Testis (tissue), 3 donors: ENCODE results near the gene TLE6. TPM values are rescaled to one million over a fixed set of nuclear protein-coding genes. Genes with fewer than 3 reads are reported as not detected.
"Not testable (repeated sequence)": the region's sequence is repeated elsewhere in the genome, so short reads cannot be mapped to it uniquely, and the experiment has no call there.

Experiments
- DNase-seq: peaks from one replicate; pipeline ENCODE4 v3.0.0-alpha.2; 2019
- H3K27ac ChIP-seq, 2 donors: fragments of 200-600 bp; sonication (generic); one replicate each; pipeline ENCODE4 v1.5.1; 2019
- H3K27me3 ChIP-seq: fragments of 200-600 bp; sonication (generic); one replicate; pipeline ENCODE4 v1.5.1; 2019
- H3K36me3 ChIP-seq: fragments of 200-600 bp; sonication (generic); one replicate; pipeline ENCODE4 v1.5.1; 2017; ENCODE audit warnings: low read depth; ENCODE audit errors: missing control alignments
- H3K4me1 ChIP-seq: fragments of 200-600 bp; sonication (generic); one replicate; pipeline ENCODE4 v1.5.1; 2019
- H3K4me3 ChIP-seq, 2 donors: fragments of 200-600 bp; sonication (generic); one replicate each; pipeline ENCODE4 v1.5.1; 2017 to 2019
- H3K9me3 ChIP-seq: fragments of 200-600 bp; sonication (generic); one replicate; pipeline ENCODE4 v1.5.1; 2017
- POLR2A ChIP-seq: fragments of 450-650 bp; IDR thresholded peaks from one replicate; pipeline ENCODE4 v1.6.1; 2017; ENCODE audit warnings: antibody characterized with exemption, mild to moderate bottlenecking, moderate library complexity
- WGBS, 2 donors: methylation state at CpG; one replicate each; pipeline ENCODE4 v1.1.5; 2018; 5-methylcytosine and 5-hydroxymethylcytosine counted together
- intact Hi-C: fragments of 100-400 bp; cut with DNase I; formaldehyde crosslinking; loops from one replicate; pipeline ENCODE4 v1.15.1; 2023; ENCODE audit warnings: low total_unique reads
- polyA plus RNA-seq: library from polyadenylated mRNA; stranded (reverse); fragments of 350-450 nt; fragmentation: Illumina TruSeq; extraction: RNeasy Lipid Tissue Mini Kit (QIAGEN cat#74804); gene quantifications from one replicate; pipeline ENCODE4 v1.2.3, GENCODE V29; 2014; ENCODE audit warnings: low read depth, low replicate concordance; ENCODE audit not compliant: insufficient read depth
- total RNA-seq, 2 donors: library from RNA; depleted of rRNA; stranded (reverse); fragments of >200 nt; gene quantifications; one replicate each; pipeline ENCODE4 v1.2.3, GENCODE V29; 2016
- TF ChIP-seq, protein P1 (sequence below), 3 experiments: fragments of 450-650 bp in 2 of 3; fragments of 200-600 bp in 1 of 3; sonication (generic) in 1 of 3; IDR thresholded peaks; one replicate each; pipeline ENCODE4 v1.5.1; 2016 to 2019; ENCODE audit warnings: antibody characterized with exemption in 3 of 3, mild to moderate bottlenecking in 2 of 3, moderate library complexity in 1 of 3

TLE6 gene
- total and polyA plus RNA-seq, 3 donors from 2014 or later = 8.1 to 12.5 (median 9.1) TPM

DNA sequence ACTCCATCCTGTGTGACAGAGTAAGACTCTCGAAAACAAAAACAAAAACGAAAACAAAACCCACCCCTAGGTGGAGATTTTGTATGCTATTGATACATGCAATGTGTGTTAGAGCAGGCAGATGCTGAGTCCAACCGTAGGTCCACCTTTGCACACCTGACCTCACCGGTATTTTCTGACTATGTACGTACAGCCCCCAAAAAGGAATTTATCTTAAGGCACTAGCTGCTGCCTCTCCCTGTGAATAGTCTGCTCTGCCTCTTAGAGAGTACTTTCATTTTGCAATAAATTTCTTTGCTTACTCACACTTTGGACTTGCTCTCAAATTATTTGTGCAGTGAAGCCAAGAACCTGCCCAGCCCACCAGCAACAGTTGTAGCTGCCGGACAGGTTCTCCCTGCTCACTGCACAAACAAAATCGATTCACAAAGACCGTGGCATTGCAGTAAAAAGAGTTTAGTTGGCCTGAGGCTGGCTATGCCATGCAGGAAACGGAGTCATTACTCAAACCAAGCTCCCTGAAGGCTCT, 24.3 kb upstream of the TLE6 start:
- DNase-seq = no peak
- Histone ChIP-seq H3K4me3 (no peak overlapping the region), H3K27ac (no peak overlapping the region), H3K36me3 (no peaks in the 10 kb centered on the region), H3K9me3 (no peaks in the 10 kb centered on the region), H3K27me3 (no peaks in the 10 kb centered on the region), H3K4me1 (peaks cover 5% of the 10 kb centered on the region)
- intact Hi-C loops = no loop called here
- TF ChIP-seq, protein P1, sequence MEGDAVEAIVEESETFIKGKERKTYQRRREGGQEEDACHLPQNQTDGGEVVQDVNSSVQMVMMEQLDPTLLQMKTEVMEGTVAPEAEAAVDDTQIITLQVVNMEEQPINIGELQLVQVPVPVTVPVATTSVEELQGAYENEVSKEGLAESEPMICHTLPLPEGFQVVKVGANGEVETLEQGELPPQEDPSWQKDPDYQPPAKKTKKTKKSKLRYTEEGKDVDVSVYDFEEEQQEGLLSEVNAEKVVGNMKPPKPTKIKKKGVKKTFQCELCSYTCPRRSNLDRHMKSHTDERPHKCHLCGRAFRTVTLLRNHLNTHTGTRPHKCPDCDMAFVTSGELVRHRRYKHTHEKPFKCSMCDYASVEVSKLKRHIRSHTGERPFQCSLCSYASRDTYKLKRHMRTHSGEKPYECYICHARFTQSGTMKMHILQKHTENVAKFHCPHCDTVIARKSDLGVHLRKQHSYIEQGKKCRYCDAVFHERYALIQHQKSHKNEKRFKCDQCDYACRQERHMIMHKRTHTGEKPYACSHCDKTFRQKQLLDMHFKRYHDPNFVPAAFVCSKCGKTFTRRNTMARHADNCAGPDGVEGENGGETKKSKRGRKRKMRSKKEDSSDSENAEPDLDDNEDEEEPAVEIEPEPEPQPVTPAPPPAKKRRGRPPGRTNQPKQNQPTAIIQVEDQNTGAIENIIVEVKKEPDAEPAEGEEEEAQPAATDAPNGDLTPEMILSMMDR (IDR thresholded peaks at IDR 0.05) = no peak
- 70 to 72% methylated on average over 9 of the region's 9 CpGs for WGBS, 2 donors

DNA sequence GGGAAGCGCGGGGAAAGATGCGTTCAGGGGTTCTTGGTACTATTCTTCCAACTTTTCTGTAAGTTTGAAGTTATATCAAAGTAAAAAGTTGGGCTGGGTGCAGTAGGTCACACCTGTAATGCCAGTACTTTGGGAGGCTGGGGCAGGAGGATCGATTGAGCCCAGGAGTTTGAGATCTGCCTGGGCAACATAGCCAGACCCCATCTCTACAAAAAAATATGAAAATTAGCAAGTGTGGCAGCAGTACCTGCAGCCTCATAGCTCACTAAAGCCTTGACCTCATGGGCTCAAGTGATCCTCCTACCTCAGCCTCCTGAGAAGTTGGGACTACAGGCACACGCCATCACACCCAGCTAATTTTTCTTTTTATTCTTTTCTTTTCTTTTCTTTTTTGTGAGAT, 20.2 kb upstream of the TLE6 start:
- no peaks in the 10 kb centered on the region for H3K36me3 ChIP-seq
- H3K27me3 ChIP-seq = no peaks in the 10 kb centered on the region
- H3K9me3 ChIP-seq = no peaks in the 10 kb centered on the region
- H3K4me1 ChIP-seq = no peaks in the 10 kb centered on the region
- WGBS, 2 donors = 87 to 93% methylated on average over 5 of the region's 5 CpGs
- intact Hi-C loops = no loop called here
- H3K4me3 ChIP-seq = no peak overlapping the region
- no peak for DNase-seq
- H3K27ac ChIP-seq = no peak overlapping the region
- TF ChIP-seq, protein P1 (IDR thresholded peaks at IDR 0.05) = no peak
- no peak for TF ChIP-seq POLR2A

- no peak for DNase-seq
- 64 to 72% methylated on average over 12 of the region's 12 CpGs for WGBS, 2 donors
- Histone ChIP-seq H3K27ac (no peak overlapping the region), H3K4me1 (no peaks in the 10 kb centered on the region), H3K9me3 (no peaks in the 10 kb centered on the region), H3K27me3 (no peaks in the 10 kb centered on the region), H3K36me3 (no peaks in the 10 kb centered on the region), H3K4me3 (no peak overlapping the region)
- TF ChIP-seq, protein P1 (IDR thresholded peaks at IDR 0.05) = no peak
- no peak for TF ChIP-seq POLR2A
- intact Hi-C loops = no loop called here
These were observed 17.2 kb upstream of the TLE6 start for GRCh38 chr19:2960120-2960519.

GRCh38 chr19:2962018-2962670, 15.2 kb upstream of the TLE6 start:
- peak overlapping the region in 1 of 2 donors; percentile 2 for H3K4me3 ChIP-seq
- DNase-seq = peak; percentile 85
- TF ChIP-seq, protein P1 (IDR thresholded peaks at IDR 0.05) = peak; percentile 74 to 98 (median 96)
- TF ChIP-seq POLR2A = no peak
- intact Hi-C loops = no loop called here
- 25 to 26% methylated on average over 17 of the region's 17 CpGs for WGBS, 2 donors
- no peaks in the 10 kb centered on the region for H3K4me1 ChIP-seq
- H3K27ac ChIP-seq = no peak overlapping the region
- no peaks in the 10 kb centered on the region for H3K9me3 ChIP-seq
- no peaks in the 10 kb centered on the region for H3K27me3 ChIP-seq
- H3K36me3 ChIP-seq = no peaks in the 10 kb centered on the region

GRCh38 chr19:2963122-2963521, 14.2 kb upstream of the TLE6 start:
- Histone ChIP-seq H3K27me3 (no peaks in the 10 kb centered on the region), H3K27ac (no peak overlapping the region)
- DNase-seq = no peak

GRCh38 chr19:2963631-2964030, 13.7 kb upstream of the TLE6 start:
- H3K9me3 ChIP-seq, H3K4me3 ChIP-seq, H3K27me3 ChIP-seq, DNase-seq, intact Hi-C loops, H3K4me1 ChIP-seq, H3K36me3 ChIP-seq, H3K27ac ChIP-seq: not testable (repeated sequence)
- 88 to 92% methylated on average over 12 of the region's 12 CpGs for WGBS, 2 donors

More at GRCh38 chr19:2963122-2963521, 14.2 kb upstream of the TLE6 start:
- no peak for TF ChIP-seq POLR2A
- TF ChIP-seq, protein P1 (IDR thresholded peaks at IDR 0.05) = no peak
- Histone ChIP-seq H3K4me1 (no peaks in the 10 kb centered on the region), H3K36me3 (no peaks in the 10 kb centered on the region), H3K9me3 (no peaks in the 10 kb centered on the region), H3K4me3 (no peak overlapping the region)
- intact Hi-C loops = no loop called here
- 94 to 95% methylated on average over 5 of the region's 5 CpGs for WGBS, 2 donors
